Activated gamma-delta T cell treated with Interleukin-2 at 50 U/mL for 16 hours (primary cell): ENCODE measurements around the gene LDLRAD4.

Experiments used
- DNase-seq: peaks from one replicate; pipeline ENCODE4 v3.0.0-alpha.2; 2020

Gene LDLRAD4

GRCh38 chr18:13546638-13547037 is 328.1 kb downstream of the LDLRAD4 start:
- no peak for DNase-seq

GRCh38 chr18:13547347-13547746 is 328.8 kb downstream of the LDLRAD4 start:
- DNase-seq, result no peak

GRCh38 chr18:13548106-13548819 is 329.7 kb downstream of the LDLRAD4 start:
- DNase-seq, result no peak

- no peak for DNase-seq
These were observed 330.7 kb downstream of the LDLRAD4 start for GRCh38 chr18:13548966-13549879.

GRCh38 chr18:13549880-13550232 is 331.3 kb downstream of the LDLRAD4 start:
- DNase-seq, result no peak

GRCh38 chr18:13550418-13551304 is 332.1 kb downstream of the LDLRAD4 start:
- DNase-seq, result no peak

- DNase-seq, result no peak
These were observed 332.7 kb downstream of the LDLRAD4 start for GRCh38 chr18:13551305-13551603.

GRCh38 chr18:13551841-13552733 is 333.5 kb downstream of the LDLRAD4 start:
- DNase-seq, result no peak

GRCh38 chr18:13553449-13553848 is 334.9 kb downstream of the LDLRAD4 start:
- no peak for DNase-seq

- DNase-seq, result no peak
These were observed 336.6 kb downstream of the LDLRAD4 start for GRCh38 chr18:13555192-13555591.

- DNase-seq, result no peak
These were observed 337.3 kb downstream of the LDLRAD4 start for GRCh38 chr18:13555865-13556264.

GRCh38 chr18:13556502-13556901 is 337.9 kb downstream of the LDLRAD4 start:
- no peak for DNase-seq

- no peak for DNase-seq
These were observed 339.6 kb downstream of the LDLRAD4 start for GRCh38 chr18:13558124-13558523.

GRCh38 chr18:13558790-13559189 is 340.2 kb downstream of the LDLRAD4 start:
- no peak for DNase-seq

- no peak for DNase-seq
These were observed 341.2 kb downstream of the LDLRAD4 start for GRCh38 chr18:13559754-13560153.

- DNase-seq, result no peak
These were observed 341.7 kb downstream of the LDLRAD4 start for GRCh38 chr18:13560306-13560705.

- DNase-seq, result no peak
These were observed 344.0 kb downstream of the LDLRAD4 start for GRCh38 chr18:13562494-13563029.

- DNase-seq, result no peak
These were observed 344.8 kb downstream of the LDLRAD4 start for GRCh38 chr18:13563390-13563805.

- DNase-seq, result no peak
These were observed 346.0 kb downstream of the LDLRAD4 start for GRCh38 chr18:13564579-13564978.

- no peak for DNase-seq
These were observed 346.7 kb downstream of the LDLRAD4 start for GRCh38 chr18:13565228-13565627.

GRCh38 chr18:13566941-13567746 is 348.6 kb downstream of the LDLRAD4 start:
- no peak for DNase-seq
